ENCODE results near the gene SPTB. TPM values are rescaled to one million over a fixed set of nuclear protein-coding genes. Genes with fewer than 3 reads are reported as not detected.

The SPTB gene
- total RNA-seq, 1 donor, result under 0.01 TPM

- DNase-seq (ENCODE audit: low read depth), result no peak
- H3K4me3 ChIP-seq (ENCODE audit: low read depth, low read length), result no peak overlapping the region
- TF ChIP-seq CTCF (IDR thresholded peaks at IDR 0.05; ENCODE audit: insufficient read depth, low read length), result no peak
Observed at GRCh38 chr14:64920465-64920864, 40.8 kb upstream of the SPTB start.

GRCh38 chr14:64919618-64920017, 39.9 kb upstream of the SPTB start:
- no peak overlapping the region for H3K4me3 ChIP-seq (ENCODE audit: low read depth, low read length)
- DNase-seq (ENCODE audit: low read depth), result peak; percentile 4
- no peak for TF ChIP-seq CTCF (IDR thresholded peaks at IDR 0.05; ENCODE audit: insufficient read depth, low read length)

- no peak overlapping the region for H3K4me3 ChIP-seq (ENCODE audit: low read depth, low read length)
- TF ChIP-seq CTCF (IDR thresholded peaks at IDR 0.05; ENCODE audit: insufficient read depth, low read length), result no peak
- DNase-seq (ENCODE audit: low read depth), result no peak
Observed at GRCh38 chr14:64919215-64919614, 39.5 kb upstream of the SPTB start.

GRCh38 chr14:64918216-64918615, 38.5 kb upstream of the SPTB start:
- no peak for TF ChIP-seq CTCF (IDR thresholded peaks at IDR 0.05; ENCODE audit: insufficient read depth, low read length)
- H3K4me3 ChIP-seq (ENCODE audit: low read depth, low read length), result no peak overlapping the region
- DNase-seq (ENCODE audit: low read depth), result peak; percentile 30

GRCh38 chr14:64915797-64916196, 36.1 kb upstream of the SPTB start:
- TF ChIP-seq CTCF (IDR thresholded peaks at IDR 0.05; ENCODE audit: insufficient read depth, low read length), result no peak

GRCh38 chr14:64915029-64915424, 35.3 kb upstream of the SPTB start:
- DNase-seq (ENCODE audit: low read depth), result no peak

More at GRCh38 chr14:64915797-64916196, 36.1 kb upstream of the SPTB start:
- H3K4me3 ChIP-seq (ENCODE audit: low read depth, low read length), result no peak overlapping the region
- no peak for DNase-seq (ENCODE audit: low read depth)

More at GRCh38 chr14:64915029-64915424, 35.3 kb upstream of the SPTB start:
- TF ChIP-seq CTCF (IDR thresholded peaks at IDR 0.05; ENCODE audit: insufficient read depth, low read length), result no peak
- H3K4me3 ChIP-seq (ENCODE audit: low read depth, low read length), result peak overlapping the region; percentile 97
